Activated CD8-positive, alpha-beta memory T cell treated with anti-CD3 and anti-CD28 coated beads, Interleukin-2, amount 10 ng/mL, durations not matched to agents 7 days and 5 days (primary cell): ENCODE results near the gene XRCC4. TPM values are rescaled to one million over a fixed set of nuclear protein-coding genes. Genes with fewer than 3 reads are reported as not detected.
"Not testable (repeated sequence)": the region's sequence is repeated elsewhere in the genome, so short reads cannot be mapped to it uniquely, and the experiment has no call there.

Experiments
- ATAC-seq: fragments of 150-1000 bp; cut with Tn5 transposase; one replicate; pipeline ENCODE4 v1.10.0; 2021; ENCODE audit warnings: moderate library complexity
- CTCF ChIA-PET: fragments of 350-600 bp; sonication (Branson Sonifier 250); formaldehyde crosslinking; loops from one replicate; lab custom pipeline; 2021; ENCODE audit warnings: antibody characterized with exemption; lab: Charles Lee
- DNase-seq: peaks from one replicate; pipeline ENCODE4 v3.0.0-alpha.2; 2020
- H3K27ac Mint-ChIP-seq: one replicate; pipeline ENCODE4 v1.8.0; 2021; ENCODE audit warnings: mild to moderate bottlenecking, mixed read lengths
- H3K27me3 Mint-ChIP-seq: one replicate; pipeline ENCODE4 v1.8.0; 2021; ENCODE audit warnings: mixed read lengths
- H3K36me3 Mint-ChIP-seq: one replicate; pipeline ENCODE4 v1.8.0; 2021; ENCODE audit warnings: mild to moderate bottlenecking, mixed read lengths
- H3K4me1 Mint-ChIP-seq: one replicate; pipeline ENCODE4 v1.8.0; 2021; ENCODE audit warnings: mixed read lengths
- H3K4me3 Mint-ChIP-seq: one replicate; pipeline ENCODE4 v1.8.0; 2021; ENCODE audit warnings: mild to moderate bottlenecking, moderate library complexity, mixed read lengths
- H3K9me3 Mint-ChIP-seq: one replicate; pipeline ENCODE4 v1.8.0; 2022; ENCODE audit warnings: low read depth, mixed read lengths
- total RNA-seq, 2 experiments: library from RNA; stranded (reverse); gene quantifications; one replicate each; pipeline ENCODE4 v1.2.3, GENCODE V29; 2021

The XRCC4 gene
- total RNA-seq, 2 experiments from 2014 or later, result 11.3 to 11.9 TPM

DNA sequence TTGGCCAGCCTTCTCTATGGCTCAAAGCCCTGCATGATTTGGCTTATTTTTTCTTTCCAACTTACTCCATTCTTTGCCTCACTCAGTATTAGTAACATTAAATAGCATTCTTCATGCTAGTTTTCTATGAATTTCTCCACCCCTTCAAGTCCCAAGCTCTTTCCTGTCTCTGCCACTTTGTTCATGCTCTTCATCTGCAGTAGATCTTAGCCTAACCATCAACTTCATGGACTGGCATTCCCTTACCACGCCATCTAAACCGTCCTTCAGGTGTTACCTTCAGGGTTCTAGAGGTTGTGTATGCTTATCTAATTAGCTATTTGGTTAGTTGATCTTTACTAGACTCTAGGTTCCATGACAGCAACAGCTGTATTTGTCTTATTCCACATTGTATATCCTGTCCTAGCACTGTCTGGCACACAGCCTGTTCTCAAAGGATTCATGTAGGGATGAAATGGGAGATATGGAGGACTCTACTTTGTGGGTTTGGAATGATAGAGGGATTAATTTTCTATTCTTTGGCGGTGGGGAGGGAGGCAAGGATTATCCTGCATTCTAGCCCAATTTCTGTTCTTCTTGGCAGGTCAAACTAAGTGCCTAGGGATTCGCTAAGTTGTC lies 26.5 kb upstream of the XRCC4 start:
- no peaks in the 10 kb centered on the region for H3K9me3 Mint-ChIP-seq
- peaks cover 34% of the 10 kb centered on the region for H3K36me3 Mint-ChIP-seq
- peaks cover 7% of the 10 kb centered on the region for H3K4me1 Mint-ChIP-seq
- DNase-seq, result no peak
- H3K27me3 Mint-ChIP-seq, result no peaks in the 10 kb centered on the region
- H3K4me3 Mint-ChIP-seq, result no peak overlapping the region
- no peak overlapping the region for H3K27ac Mint-ChIP-seq
- ATAC-seq, result no peak
- CTCF ChIA-PET, result no interaction called here

DNA sequence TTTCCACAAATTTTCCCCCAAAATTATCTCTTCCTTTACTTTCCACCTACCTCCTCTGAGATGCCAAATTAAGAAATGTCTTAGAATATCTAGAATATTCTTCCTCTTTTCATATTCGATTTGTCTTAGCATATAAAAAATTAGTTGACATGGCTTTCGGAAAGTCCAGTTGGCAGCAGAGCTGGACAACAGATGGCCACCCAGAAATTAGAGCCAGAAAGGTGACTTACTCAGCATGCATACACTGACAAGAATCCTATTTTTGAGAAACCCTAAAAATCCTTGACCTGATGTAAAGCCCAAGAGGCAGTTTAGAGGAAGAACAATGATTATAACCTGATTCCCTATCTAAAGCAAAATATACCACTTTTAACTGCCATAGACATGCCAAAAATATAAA lies 22.2 kb upstream of the XRCC4 start:
- DNase-seq (no peak), ATAC-seq (no peak)
- CTCF ChIA-PET, result no interaction called here
- peaks cover 24% of the 10 kb centered on the region for H3K4me1 Mint-ChIP-seq
- peak overlapping the region; percentile 33 for H3K27ac Mint-ChIP-seq
- H3K4me3 Mint-ChIP-seq, result no peak overlapping the region
- no peaks in the 10 kb centered on the region for H3K9me3 Mint-ChIP-seq
- peaks cover 58% of the 10 kb centered on the region for H3K36me3 Mint-ChIP-seq
- no peaks in the 10 kb centered on the region for H3K27me3 Mint-ChIP-seq

DNA sequence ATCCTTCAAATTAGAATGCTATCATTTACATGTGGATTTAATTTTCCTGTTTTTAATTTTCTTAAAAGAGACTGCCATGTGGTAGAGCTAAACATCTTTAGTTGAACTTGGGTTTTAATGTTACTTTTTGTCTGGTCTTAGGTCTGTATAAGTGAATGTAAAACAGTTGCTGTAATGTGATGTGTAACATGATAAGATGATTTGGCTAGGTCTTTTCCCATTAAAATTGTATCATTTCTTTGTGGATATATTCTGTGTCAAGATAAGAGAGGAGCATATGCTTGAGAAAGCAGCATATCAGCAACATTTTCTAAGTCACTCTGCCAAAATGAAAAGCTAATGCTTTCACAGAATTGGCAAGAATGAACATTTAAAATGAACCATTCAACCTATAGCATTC lies 18.6 kb upstream of the XRCC4 start:
- CTCF ChIA-PET, result interaction anchor here (1.2 kb wide), 1 partner anchor 20 kb away, joined by 3 read pairs; no protein-coding TSS in a partner anchor
- Mint-ChIP-seq H3K27ac (no peak overlapping the region), H3K4me3 (no peak overlapping the region), H3K9me3 (no peaks in the 10 kb centered on the region), H3K36me3 (peaks cover 58% of the 10 kb centered on the region), H3K4me1 (peaks cover 22% of the 10 kb centered on the region), H3K27me3 (no peaks in the 10 kb centered on the region)
- DNase-seq, result no peak
- no peak for ATAC-seq

DNA sequence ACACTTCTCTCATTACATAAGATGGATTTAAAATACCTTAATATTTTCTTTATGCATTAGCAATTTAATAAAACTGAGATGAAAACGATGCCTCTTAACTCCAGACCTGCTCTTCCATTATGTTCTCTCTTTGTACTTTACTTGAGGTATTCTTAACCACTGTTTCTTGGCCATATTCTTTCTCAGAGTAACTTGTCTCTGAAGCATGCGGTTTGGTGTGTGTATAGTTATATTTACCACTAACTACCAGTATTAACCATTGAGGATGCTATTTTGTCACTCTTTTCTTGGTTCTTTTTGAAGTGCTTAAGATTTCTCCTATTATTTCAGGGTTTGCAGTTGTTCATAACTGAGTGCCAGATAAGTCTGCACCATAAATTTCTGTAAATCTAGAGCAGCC lies 18.0 kb upstream of the XRCC4 start:
- DNase-seq, result no peak
- Mint-ChIP-seq H3K27me3 (no peaks in the 10 kb centered on the region), H3K27ac (peak overlapping the region; percentile 50), H3K36me3 (peaks cover 55% of the 10 kb centered on the region), H3K4me1 (peaks cover 22% of the 10 kb centered on the region), H3K9me3 (no peaks in the 10 kb centered on the region), H3K4me3 (no peak overlapping the region)
- peak; percentile 39 for ATAC-seq
- CTCF ChIA-PET, result interaction anchor here (1.2 to 1.4 kb wide), 2 partner anchors 15 to 20 kb away, joined by 3 read pairs; no protein-coding TSS in a partner anchor

- ATAC-seq (no peak), DNase-seq (no peak)
- peaks cover 26% of the 10 kb centered on the region for H3K36me3 Mint-ChIP-seq
- H3K4me3 Mint-ChIP-seq, result no peak overlapping the region
- no peak overlapping the region for H3K27ac Mint-ChIP-seq
- peaks cover 8% of the 10 kb centered on the region for H3K4me1 Mint-ChIP-seq
- CTCF ChIA-PET, result no interaction called here
- H3K27me3 Mint-ChIP-seq, result no peaks in the 10 kb centered on the region
- no peaks in the 10 kb centered on the region for H3K9me3 Mint-ChIP-seq
Observed at GRCh38 chr5:83066548-83067110, 10.7 kb upstream of the XRCC4 start.

DNA sequence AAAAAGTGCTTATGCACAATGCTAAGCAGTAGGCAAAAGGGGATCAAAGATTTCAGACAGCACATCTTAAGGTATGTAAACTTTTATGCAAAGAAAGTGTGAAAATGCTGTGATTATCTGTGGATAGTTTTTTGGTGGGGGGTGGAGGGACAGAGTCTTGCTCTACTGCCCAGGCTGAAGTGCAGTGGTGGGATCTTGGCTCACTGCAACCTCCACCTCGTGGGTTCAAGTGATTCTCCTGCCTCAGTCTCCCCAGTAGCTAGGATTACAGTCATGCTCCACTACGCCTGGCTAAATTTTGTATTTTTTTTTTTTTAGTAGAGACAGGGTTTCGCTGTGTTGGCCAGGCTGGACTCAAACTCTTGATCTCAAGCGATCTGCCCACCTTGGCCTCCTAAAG lies 10.0 kb upstream of the XRCC4 start:
- CTCF ChIA-PET, ATAC-seq, H3K27me3 Mint-ChIP-seq, H3K9me3 Mint-ChIP-seq, H3K27ac Mint-ChIP-seq, DNase-seq, H3K4me3 Mint-ChIP-seq: not testable (repeated sequence)
- Mint-ChIP-seq H3K4me1 (peaks cover 14% of the 10 kb centered on the region), H3K36me3 (peaks cover 27% of the 10 kb centered on the region)

DNA sequence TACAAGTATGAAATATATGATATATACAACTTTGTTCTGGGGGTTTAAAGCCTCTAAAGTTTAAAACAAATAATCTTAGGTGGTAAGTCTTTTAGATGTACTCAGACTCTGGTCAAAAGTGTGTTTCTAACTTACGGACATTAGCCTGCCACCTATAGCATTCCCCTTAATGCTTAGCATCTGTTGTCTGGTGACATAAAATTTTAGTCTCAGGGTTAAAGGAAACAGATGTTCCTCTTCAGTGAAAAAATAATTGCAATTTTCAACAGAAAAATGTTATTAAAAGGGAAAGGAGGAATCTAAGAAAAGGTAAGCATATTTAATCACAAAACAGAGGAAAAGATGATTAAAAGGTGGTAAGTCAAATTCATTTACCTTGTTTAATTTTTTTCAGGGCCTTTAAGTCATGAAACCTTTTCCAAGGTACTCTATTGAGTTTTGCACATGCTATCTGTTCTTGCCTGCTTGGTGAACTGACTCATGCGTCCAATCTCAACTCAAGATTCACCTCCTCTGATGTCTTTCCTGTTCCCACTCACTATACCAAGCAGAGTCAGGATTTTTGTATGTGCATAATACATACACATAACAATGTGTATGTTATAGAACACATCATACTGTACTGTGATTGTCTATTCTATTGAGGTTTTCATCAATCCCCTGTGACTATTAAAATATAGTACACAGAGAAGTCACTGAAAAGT lies 8.1 kb upstream of the XRCC4 start:
- Mint-ChIP-seq H3K4me3 (no peak overlapping the region), H3K27me3 (no peaks in the 10 kb centered on the region), H3K9me3 (no peaks in the 10 kb centered on the region), H3K27ac (no peak overlapping the region), H3K36me3 (peaks cover 38% of the 10 kb centered on the region), H3K4me1 (peaks cover 33% of the 10 kb centered on the region)
- no peak for ATAC-seq
- CTCF ChIA-PET, result no interaction called here
- no peak for DNase-seq

GRCh38 chr5:83071286-83072051 lies 5.9 kb upstream of the XRCC4 start:
- DNase-seq (no peak), ATAC-seq (no peak)
- no peak overlapping the region for H3K27ac Mint-ChIP-seq
- H3K9me3 Mint-ChIP-seq, result no peaks in the 10 kb centered on the region
- H3K27me3 Mint-ChIP-seq, result no peaks in the 10 kb centered on the region
- peaks cover 37% of the 10 kb centered on the region for H3K36me3 Mint-ChIP-seq
- no peak overlapping the region for H3K4me3 Mint-ChIP-seq
- H3K4me1 Mint-ChIP-seq, result peaks cover 48% of the 10 kb centered on the region
- CTCF ChIA-PET, result no interaction called here

DNA sequence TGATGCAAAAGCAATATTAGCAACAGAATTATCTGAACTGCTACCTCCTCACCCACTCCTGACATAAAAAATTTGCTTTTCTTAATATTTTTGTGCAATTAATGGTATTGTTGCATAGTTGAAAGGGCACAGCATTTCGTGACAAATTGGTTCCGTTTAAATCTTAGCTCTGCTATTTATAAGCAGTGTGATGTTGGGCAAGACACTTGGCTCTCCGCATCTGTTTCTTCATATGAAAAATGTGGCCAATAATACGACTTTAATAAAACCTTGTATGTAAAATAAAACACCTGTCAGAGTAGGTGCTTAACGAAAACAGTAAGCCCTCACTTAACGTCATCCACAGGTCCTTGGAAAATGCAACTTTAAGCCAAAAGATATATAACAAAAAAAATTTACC lies 4.4 kb upstream of the XRCC4 start:
- H3K4me1 Mint-ChIP-seq, result peaks cover 54% of the 10 kb centered on the region
- no peak overlapping the region for H3K4me3 Mint-ChIP-seq
- CTCF ChIA-PET, result no interaction called here
- H3K27ac Mint-ChIP-seq, result no peak overlapping the region
- DNase-seq, result no peak
- H3K36me3 Mint-ChIP-seq, result peaks cover 39% of the 10 kb centered on the region
- H3K27me3 Mint-ChIP-seq, result no peaks in the 10 kb centered on the region
- ATAC-seq, result no peak
- H3K9me3 Mint-ChIP-seq, result no peaks in the 10 kb centered on the region

GRCh38 chr5:83077662-83078261 lies 415 bp downstream of the XRCC4 start:
- Mint-ChIP-seq H3K36me3 (peaks cover 23% of the 10 kb centered on the region), H3K27me3 (no peaks in the 10 kb centered on the region), H3K27ac (peak overlapping the region; percentile 100), H3K4me1 (peaks cover 46% of the 10 kb centered on the region), H3K4me3 (peak overlapping the region; percentile 99), H3K9me3 (no peaks in the 10 kb centered on the region)
- ATAC-seq, result peak; percentile 12
- CTCF ChIA-PET, result no interaction called here
- peak; percentile 57 for DNase-seq

GRCh38 chr5:83082750-83083149 lies 5.4 kb downstream of the XRCC4 start:
- no peak for ATAC-seq
- Mint-ChIP-seq H3K9me3 (no peaks in the 10 kb centered on the region), H3K27me3 (no peaks in the 10 kb centered on the region), H3K27ac (no peak overlapping the region), H3K4me3 (no peak overlapping the region), H3K4me1 (peaks cover 10% of the 10 kb centered on the region), H3K36me3 (peaks cover 1% of the 10 kb centered on the region)
- DNase-seq, result no peak
- CTCF ChIA-PET, result no interaction called here

DNA sequence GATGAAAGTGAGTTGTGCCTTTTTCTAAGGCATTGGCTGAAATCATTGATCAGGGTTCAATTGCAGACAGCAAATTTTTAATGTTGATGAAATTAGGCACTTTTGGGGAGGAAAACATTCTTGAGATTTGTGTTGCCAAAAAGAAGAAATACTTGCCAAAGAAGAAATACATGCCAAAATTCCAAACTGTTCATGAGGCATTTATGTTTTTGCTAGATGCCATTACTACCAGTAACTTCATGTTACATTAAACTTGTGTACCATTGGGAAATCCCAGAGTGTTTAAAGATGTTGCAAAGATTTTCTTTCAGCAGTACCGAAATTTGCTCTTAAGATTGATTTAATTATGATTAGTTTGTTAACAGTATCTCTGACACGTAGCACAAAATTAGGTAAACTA lies 7.0 kb downstream of the XRCC4 start:
- H3K27me3 Mint-ChIP-seq, result no peaks in the 10 kb centered on the region
- no peak for ATAC-seq
- no peak overlapping the region for H3K27ac Mint-ChIP-seq

GRCh38 chr5:83085106-83085505 lies 7.8 kb downstream of the XRCC4 start:
- H3K4me3 Mint-ChIP-seq, result no peak overlapping the region
- no peak overlapping the region for H3K27ac Mint-ChIP-seq
- no peak for ATAC-seq
- H3K27me3 Mint-ChIP-seq, result no peaks in the 10 kb centered on the region
- H3K9me3 Mint-ChIP-seq, result peaks cover under 1% of the 10 kb centered on the region
- H3K4me1 Mint-ChIP-seq, result no peaks in the 10 kb centered on the region
- H3K36me3 Mint-ChIP-seq, result peaks cover 4% of the 10 kb centered on the region
- DNase-seq, result no peak
- CTCF ChIA-PET, result no interaction called here

More for the DNA sequence above, 7.0 kb downstream of the XRCC4 start:
- Mint-ChIP-seq H3K4me3 (no peak overlapping the region), H3K9me3 (no peaks in the 10 kb centered on the region), H3K36me3 (peaks cover 1% of the 10 kb centered on the region), H3K4me1 (no peaks in the 10 kb centered on the region)
- CTCF ChIA-PET, result no interaction called here
- DNase-seq, result no peak
